ENCODE measurements around the gene HCFC1R1. TPM values are rescaled to one million over a fixed set of nuclear protein-coding genes. Genes with fewer than 3 reads are reported as not detected.

The HCFC1R1 gene
- total and polyA plus RNA-seq, 2 of the 8 experiments (the other 6 are each of a cell fraction or from before 2014, with no cell fraction given), result 72.7 to 138 TPM

GRCh38 chr16:3025032-3026002, 1.6 kb upstream of the HCFC1R1 start (continued):
- no peak for TF ChIP-seq HDAC2 (IDR thresholded peaks at IDR 0.05; ENCODE audit: borderline replicate concordance in 1 of 2, low read depth in 2 of 2, low read length in 2 of 2)
- TF ChIP-seq GTF2F1 (IDR thresholded peaks at IDR 0.05; ENCODE audit: borderline replicate concordance, low read depth, low read length), result no peak
- no peak for TF ChIP-seq MAFK (IDR thresholded peaks at IDR 0.05; ENCODE audit: low read depth, low read length)
- TF ChIP-seq NRF1 (IDR thresholded peaks at IDR 0.05; ENCODE audit: low read depth, low read length), result no peak
- TF ChIP-seq SUZ12 (IDR thresholded peaks at IDR 0.05; ENCODE audit: low read length), result no peak

All from H1 (cell line).